GM19193 (cell line): ENCODE results near the gene LAGE3.

Experiments used
- POLR2A ChIP-seq: IDR thresholded peaks from 4 replicates; pipeline ENCODE4 v1.6.1; 2011; ENCODE audit not compliant: insufficient read depth, insufficient read length; ENCODE audit errors: extremely low read depth

LAGE3 gene

DNA sequence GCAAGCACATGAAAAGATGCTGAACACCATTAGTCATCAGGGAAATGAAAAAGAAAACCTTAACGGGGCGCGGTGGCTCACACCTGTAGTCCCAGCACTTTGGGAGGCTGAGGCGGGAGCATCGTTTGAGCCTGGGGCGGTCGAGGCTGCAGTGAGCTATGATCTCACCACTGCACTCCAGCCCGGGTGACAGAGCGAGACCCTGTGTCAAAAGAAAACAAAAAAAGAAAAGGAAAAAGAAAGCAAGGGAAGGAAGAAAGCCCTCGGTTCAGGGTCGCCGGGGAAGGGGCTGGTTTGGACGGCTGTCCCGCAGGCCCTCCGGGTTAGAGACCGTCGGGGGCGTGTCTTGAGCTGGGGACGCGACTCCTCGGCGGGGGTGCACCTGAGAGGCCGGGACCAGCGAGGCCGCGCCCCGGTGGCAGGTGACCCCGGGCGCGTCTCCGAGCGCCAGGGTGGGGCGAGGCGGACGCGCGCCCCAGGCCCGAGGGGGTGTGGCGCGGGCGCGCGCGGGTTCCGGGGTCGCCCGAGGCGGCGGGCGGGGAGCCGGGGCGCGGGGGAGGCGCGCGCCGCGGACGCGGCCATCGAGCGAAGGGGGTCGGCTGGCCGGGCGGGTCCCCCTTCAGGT, 21.5 kb downstream of the LAGE3 start:
- TF ChIP-seq POLR2A: no peak

DNA sequence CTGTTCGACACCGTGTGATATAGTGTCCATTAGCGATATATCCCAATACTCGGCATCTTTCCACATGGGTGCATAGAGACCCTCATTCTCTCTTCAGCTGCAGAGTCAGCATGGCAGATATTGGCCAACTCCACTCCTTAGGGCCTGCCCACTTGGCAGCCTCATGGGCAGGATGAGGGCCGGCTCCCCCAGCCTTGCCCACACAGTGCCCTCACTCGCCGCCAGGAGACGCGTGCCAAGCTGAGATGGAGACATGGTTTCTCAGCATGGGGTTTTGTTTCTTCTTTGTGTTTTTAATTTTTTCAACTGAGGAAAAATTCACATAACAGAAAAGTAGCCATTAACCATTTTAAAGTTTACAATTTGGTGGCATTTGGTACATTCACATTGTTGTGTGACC, 26.3 kb downstream of the LAGE3 start:
- no peak for TF ChIP-seq POLR2A

DNA sequence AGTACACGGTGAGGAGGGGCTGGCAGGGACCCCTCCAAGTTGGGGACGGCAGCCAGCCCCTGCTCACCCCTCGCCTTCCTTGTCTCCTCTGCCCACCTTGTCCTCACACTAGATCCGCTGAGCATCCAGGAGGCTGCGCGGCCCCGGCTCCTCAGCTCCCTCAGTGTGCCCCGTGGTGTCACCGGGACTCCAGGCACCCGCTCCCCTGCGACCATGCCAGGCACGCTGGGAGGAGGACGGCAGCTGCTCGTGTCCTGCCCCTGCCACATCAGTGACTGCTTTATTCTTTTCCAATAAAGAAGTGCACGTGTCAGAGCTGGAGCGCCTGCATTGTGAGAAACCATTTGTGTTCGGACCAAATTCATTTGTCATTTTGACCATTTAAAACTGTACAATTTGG, 28.8 kb downstream of the LAGE3 start:
- TF ChIP-seq POLR2A: no peak

GRCh38 chrX:154449618-154450017, 29.5 kb downstream of the LAGE3 start:
- no peak for TF ChIP-seq POLR2A

- TF ChIP-seq POLR2A: no peak
These were observed 30.6 kb downstream of the LAGE3 start for GRCh38 chrX:154448484-154448883.

- no peak for TF ChIP-seq POLR2A
These were observed 32.7 kb downstream of the LAGE3 start for GRCh38 chrX:154446430-154446829.

DNA sequence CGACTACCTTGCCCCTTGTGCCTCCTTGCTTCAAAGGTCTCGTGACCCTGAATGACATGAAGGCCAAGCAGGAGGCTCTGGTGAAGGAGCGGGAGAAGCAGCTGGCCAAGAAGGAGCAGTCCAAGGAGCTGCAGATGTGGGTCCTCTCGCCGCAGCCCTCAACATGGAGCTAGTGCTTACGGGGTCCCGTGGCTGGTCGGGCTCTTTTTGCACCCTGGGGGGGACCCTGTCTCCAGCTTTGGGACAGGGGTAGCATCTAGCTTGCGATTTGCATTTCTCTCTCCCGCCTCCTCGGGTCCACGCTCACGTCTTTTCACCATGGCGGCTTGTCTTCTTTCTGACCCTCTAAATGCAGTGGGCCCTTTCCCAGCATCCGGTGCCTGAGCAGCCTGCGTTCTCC, 33.3 kb downstream of the LAGE3 start:
- TF ChIP-seq POLR2A: no peak

- no peak for TF ChIP-seq POLR2A
These were observed 34.3 kb downstream of the LAGE3 start for GRCh38 chrX:154444755-154445246.

- no peak for TF ChIP-seq POLR2A
These were observed 34.9 kb downstream of the LAGE3 start, which contains the start of gene FAM50A for GRCh38 chrX:154443992-154444754. TSS of gene FAM50A (plus strand) at chrX:154444141. CDS start at chrX:154444236, 95 bp downstream.

DNA sequence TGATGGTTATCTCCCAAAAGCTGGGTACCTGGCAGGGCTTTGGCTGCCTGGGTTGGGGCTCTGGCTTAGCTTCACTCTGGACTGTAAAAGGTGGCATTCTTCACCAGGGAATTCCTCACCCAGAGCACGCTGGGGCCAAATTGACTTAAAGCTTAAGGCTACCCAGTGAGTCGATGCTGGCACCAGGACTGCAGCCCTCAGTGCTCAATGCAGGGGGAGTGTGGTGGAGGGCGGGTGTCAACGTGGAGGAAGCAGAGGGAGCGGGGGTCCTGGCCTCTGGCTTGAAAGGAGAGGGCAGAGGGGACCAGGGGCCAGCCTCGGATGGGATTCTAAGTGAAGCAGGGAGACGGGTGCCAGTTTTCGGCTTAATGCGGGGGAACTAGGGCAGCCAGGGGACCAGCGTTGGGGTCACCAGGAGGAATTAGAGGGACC, 35.6 kb downstream of the LAGE3 start:
- no peak for TF ChIP-seq POLR2A

- no peak for TF ChIP-seq POLR2A
These were observed 36.9 kb downstream of the LAGE3 start for GRCh38 chrX:154441984-154442707.

- TF ChIP-seq POLR2A: no peak
These were observed 37.5 kb downstream of the LAGE3 start for GRCh38 chrX:154441564-154441963.

DNA sequence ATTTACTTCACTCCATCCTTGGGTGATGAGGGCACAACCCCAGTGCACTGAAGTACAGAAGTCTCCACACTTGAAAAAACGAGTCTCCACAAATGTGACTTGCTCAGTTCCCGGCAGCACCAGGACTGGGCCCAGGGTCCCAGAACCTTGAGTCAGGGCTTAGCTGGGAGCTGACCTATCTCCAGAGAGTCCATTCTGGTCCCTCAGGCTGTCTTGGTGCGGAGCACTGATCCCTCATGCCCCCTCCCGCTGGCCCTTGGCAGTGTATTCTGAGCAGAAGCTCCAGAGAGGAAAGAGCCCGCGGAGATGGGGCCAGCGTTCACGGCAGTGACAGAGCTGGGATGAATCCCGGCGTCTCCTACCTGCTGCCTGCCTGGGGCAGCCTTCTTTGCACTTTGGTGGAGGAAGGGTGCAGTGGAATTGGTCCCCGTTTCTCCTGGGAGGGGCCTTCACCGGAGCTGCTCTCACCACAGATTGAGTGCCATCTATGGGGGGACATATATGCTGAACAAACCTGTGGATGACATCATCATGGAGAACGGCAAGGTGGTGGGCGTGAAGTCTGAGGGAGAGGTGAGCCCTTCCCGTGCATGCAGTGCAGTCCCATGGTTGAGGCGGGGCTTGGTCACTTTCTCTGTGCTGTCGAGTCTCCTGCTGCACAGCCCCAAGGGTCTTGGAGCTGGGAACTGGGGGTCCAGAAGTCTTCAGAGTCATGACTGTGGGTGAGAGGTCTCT, 38.3 kb downstream of the LAGE3 start:
- no peak for TF ChIP-seq POLR2A

DNA sequence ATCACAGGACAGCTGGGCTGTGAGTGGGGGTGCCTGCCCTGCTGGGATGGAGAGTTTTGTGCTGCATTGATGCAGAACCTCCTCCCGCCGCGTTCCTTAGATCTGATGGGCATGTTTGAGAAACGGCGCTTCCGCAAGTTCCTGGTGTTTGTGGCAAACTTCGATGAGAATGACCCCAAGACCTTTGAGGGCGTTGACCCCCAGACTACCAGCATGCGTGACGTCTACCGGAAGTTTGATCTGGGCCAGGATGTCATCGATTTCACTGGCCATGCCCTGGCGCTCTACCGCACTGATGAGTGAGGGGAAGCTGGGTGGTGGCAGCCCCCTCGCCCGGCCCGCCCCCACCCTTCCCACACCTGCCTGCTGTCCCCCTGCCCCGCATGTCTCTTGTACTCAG, 39.2 kb downstream of the LAGE3 start:
- TF ChIP-seq POLR2A: no peak
